K562 treated with DMSO at 1 percent for 4 hours (cell line): ENCODE data around the gene VPREB3. TPM values are rescaled to one million over a fixed set of nuclear protein-coding genes. Genes with fewer than 3 reads are reported as not detected.

Source experiments
- total RNA-seq: library from RNA; unstranded; fragments of 300-600 nt; gene quantifications from 2 replicates; pipeline ENCODE4 v1.2.3, GENCODE V29; 2022; ENCODE audit not compliant: insufficient read depth

The VPREB3 gene
- not detected in 2 replicates for total RNA-seq

GRCh38 chr22:23754220-23754919, at the start of gene VPREB3:
TSS of gene VPREB3 (minus strand) at chr22:23754425. CDS start at chr22:23754363, 62 bp downstream.

GRCh38 chr22:23786752-23787599, 32.8 kb upstream of the VPREB3 start, which contains the start of gene SMARCB1:
TSS of gene SMARCB1 (plus strand) at chr22:23786966. CDS start at chr22:23787170, 204 bp downstream.

DNA sequence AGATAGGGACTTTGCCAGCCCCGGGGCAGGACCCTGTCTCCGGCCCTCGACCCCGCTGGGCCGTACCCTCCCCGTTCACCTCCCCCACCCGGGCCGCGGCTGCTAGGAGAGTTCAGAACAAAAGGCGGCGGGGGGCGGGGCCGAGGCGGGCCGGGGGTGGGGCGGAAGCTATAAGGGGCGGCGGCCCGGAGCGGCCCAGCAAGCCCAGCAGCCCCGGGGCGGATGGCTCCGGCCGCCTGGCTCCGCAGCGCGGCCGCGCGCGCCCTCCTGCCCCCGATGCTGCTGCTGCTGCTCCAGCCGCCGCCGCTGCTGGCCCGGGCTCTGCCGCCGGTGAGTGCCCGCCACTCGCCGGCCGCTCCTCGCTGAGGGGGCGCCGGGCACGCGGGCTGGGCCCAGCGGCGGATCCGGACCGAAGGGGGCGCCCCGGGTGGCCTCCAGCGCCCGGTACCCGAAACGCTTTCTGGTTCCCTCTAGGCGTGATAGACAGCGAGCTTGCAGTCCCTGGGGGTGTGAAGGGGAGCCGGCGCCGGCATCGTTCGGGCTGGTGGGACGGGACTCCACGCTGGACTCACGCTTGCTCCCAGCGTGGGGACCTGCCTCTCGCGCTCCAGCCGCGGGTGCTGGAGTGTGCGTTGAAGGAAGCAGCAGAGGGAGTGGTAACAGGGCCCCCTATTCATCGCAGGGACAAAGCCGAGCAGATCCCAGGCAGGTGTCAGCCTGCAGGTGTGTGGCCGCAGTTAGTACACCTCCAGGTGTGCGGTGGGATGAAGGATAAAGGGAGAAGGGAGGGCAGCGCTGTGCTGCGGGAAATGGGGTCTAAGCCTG, 18.6 kb upstream of the VPREB3 start, which contains the start of gene MMP11:
Gene MMP11 (plus strand): TSS at position 201 of the 825 bp plus-strand sequence. CDS start 22 bp downstream, at position 223.

GRCh38 chr22:23767673-23768548, 13.7 kb upstream of the VPREB3 start, which contains the start of gene CHCHD10:
TSS of gene CHCHD10 (minus strand) at chr22:23767972. CDS start at chr22:23767874, 98 bp downstream.

DNA sequence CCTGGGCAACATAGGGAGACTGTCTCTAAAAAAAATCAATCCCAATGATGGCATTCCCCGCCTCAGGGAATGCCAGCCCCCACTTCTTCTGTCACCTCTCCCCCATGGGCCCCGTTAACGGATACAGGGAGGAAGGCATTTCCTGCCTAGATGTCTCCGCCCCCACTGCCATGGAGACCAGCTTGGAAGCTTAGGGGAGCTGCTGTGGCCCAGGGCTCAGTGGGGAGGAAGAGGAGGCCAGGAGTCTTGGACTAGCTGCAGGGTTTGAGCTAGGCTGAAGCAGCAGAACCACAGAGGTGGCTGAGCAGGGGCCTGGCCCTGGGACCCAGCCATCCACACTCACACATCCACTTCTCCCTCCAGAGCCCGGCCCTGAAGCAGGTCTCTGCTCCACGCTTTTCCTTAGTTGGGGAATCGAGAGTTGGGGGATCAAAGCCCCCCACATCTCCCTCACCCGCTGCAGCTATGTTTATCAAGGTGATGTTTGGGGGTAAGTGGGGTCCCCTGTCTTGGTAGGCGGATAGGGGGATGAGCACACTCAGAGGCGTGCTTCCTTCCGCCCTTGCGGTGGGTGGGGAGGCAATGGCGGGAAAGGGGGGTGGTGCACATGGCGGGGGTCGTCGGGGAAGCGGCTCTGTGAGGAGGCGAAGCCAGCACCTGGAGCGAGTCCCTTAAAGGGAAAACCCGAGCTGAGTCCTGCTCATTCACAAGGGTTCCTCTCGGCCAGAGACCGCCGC, 8.8 kb upstream of the VPREB3 start, which contains the start of gene C22orf15:
Gene C22orf15 (plus strand): TSS at position 149 of the 737 bp plus-strand sequence. CDS start 317 bp downstream, at position 466.

GRCh38 chr22:23750714-23751440, 3.3 kb downstream of the VPREB3 start, which contains the start of gene ZNF70:
TSS of gene ZNF70 (minus strand) at chr22:23751112. CDS start at chr22:23745140, 5,972 bp downstream.

Other genes starting within 250 kb of the VPREB3 start
- gene IGLL1, start 174.1 kb downstream of the VPREB3 start, total RNA-seq = not detected in 2 replicates
- gene DRICH1, start 122.1 kb downstream of the VPREB3 start, total RNA-seq = not detected in 2 replicates
- 0.24 TPM in 1 of 2 replicates, not detected in the other for gene RGL4, start 63.4 kb downstream of the VPREB3 start, total RNA-seq
- gene ZNF70, start 3.3 kb downstream of the VPREB3 start, total RNA-seq = 0.64 and 1.1 TPM in 2 replicates
- gene C22orf15, start 8.6 kb upstream of the VPREB3 start, total RNA-seq = not detected in 2 replicates
- 152 and 165 TPM in 2 replicates for gene CHCHD10, start 13.5 kb upstream of the VPREB3 start, total RNA-seq
- gene MMP11, start 18.4 kb upstream of the VPREB3 start, total RNA-seq = 1.0 TPM in 1 of 2 replicates, not detected in the other
- gene SMARCB1, start 32.5 kb upstream of the VPREB3 start, total RNA-seq = 88.8 and 96.2 TPM in 2 replicates
- 5.4 and 5.5 TPM in 2 replicates for gene DERL3, start 84.6 kb upstream of the VPREB3 start, total RNA-seq
- 4.0 and 5.6 TPM in 2 replicates for gene SLC2A11, start 103.5 kb upstream of the VPREB3 start, total RNA-seq
- gene MIF, start 140.0 kb upstream of the VPREB3 start, total RNA-seq = 381 and 435 TPM in 2 replicates
- not detected in 2 replicates for gene GSTT2B, start 206.8 kb upstream of the VPREB3 start, total RNA-seq
- 2.7 TPM in 1 of 2 replicates, not detected in the other for gene DDTL, start 212.5 kb upstream of the VPREB3 start, total RNA-seq
- 96.8 and 105 TPM in 2 replicates for gene DDT, start 220.0 kb upstream of the VPREB3 start, total RNA-seq
- gene GSTT2, start 225.7 kb upstream of the VPREB3 start, total RNA-seq = not detected in 2 replicates